Thyroid gland (tissue), 4 donors: ENCODE results near the gene ELMO1. TPM values are rescaled to one million over a fixed set of nuclear protein-coding genes. Genes with fewer than 3 reads are reported as not detected.
A peak's percentile ranks its signal among the peaks of the same experiment; 100 is the strongest.

Source experiments
- DNase-seq, 2 donors: peaks; one replicate each; pipeline ENCODE4 v3.0.0-alpha.2; 2019
- H3K27ac ChIP-seq, 3 donors: fragments of 200-600 bp; sonication (generic); 1 replicate in 2 of 3; 2 replicates in 1 of 3; pipeline ENCODE4 v1.5.1; 2016 to 2019; ENCODE audit warnings: mild to moderate bottlenecking in 1 of 3, moderate library complexity in 1 of 3
- H3K27me3 ChIP-seq: fragments of 200-600 bp; sonication (generic); one replicate; pipeline ENCODE4 v1.5.1; 2019
- H3K36me3 ChIP-seq, 2 donors: fragments of 200-600 bp; sonication (generic); one replicate each; pipeline ENCODE4 v1.5.1; 2016 to 2019
- H3K4me1 ChIP-seq, 2 donors: fragments of 200-600 bp; sonication (generic); one replicate each; pipeline ENCODE4 v1.5.1; 2017 to 2019
- H3K4me3 ChIP-seq, 3 donors: fragments of 200-600 bp; sonication (generic); replicated peaks in 1 of 3; 1 replicate in 2 of 3; 2 replicates in 1 of 3; pipeline ENCODE4 v1.5.1; 2016; ENCODE audit warnings: mild to moderate bottlenecking in 1 of 3
- H3K9me3 ChIP-seq: fragments of 200-600 bp; sonication (generic); one replicate; pipeline ENCODE4 v1.5.1; 2017
- CTCF ChIP-seq, 6 experiments: fragments of 200-600 bp in 3 of 6; fragments of 450-650 bp in 3 of 6; sonication (generic) in 3 of 6; IDR thresholded peaks; one replicate each; pipeline ENCODE4 v1.5.1; 2016 to 2019; ENCODE audit warnings: antibody characterized with exemption in 6 of 6, mild to moderate bottlenecking in 2 of 6, inconsistent platforms in 1 of 6, moderate library complexity in 1 of 6
- POLR2A ChIP-seq, 2 donors: fragments of 450-650 bp; IDR thresholded peaks; one replicate each; pipeline ENCODE4 v1.6.1; 2017; ENCODE audit warnings: antibody characterized with exemption in 2 of 2, mild to moderate bottlenecking in 2 of 2, moderate library complexity in 1 of 2
- WGBS, 2 donors: methylation state at CpG; one replicate each; pipeline ENCODE4 v1.1.5; 2017; 5-methylcytosine and 5-hydroxymethylcytosine counted together
- intact Hi-C: fragments of 100-400 bp; cut with DNase I; formaldehyde crosslinking; loops from one replicate; pipeline ENCODE4 v1.15.1; 2023
- total RNA-seq, 4 donors: library from RNA; depleted of rRNA; stranded (reverse); fragments of >200 nt; gene quantifications; one replicate each; pipeline ENCODE4 v1.2.3, GENCODE V29; 2016

The ELMO1 gene
- total RNA-seq, 4 donors from 2014 or later = 168 to 423 (median 312) TPM

- intact Hi-C loops = no loop called here
Measured at GRCh38 chr7:37039131-37039749, 409.4 kb downstream of the ELMO1 start.

GRCh38 chr7:37038706-37039105, 410.0 kb downstream of the ELMO1 start:
- intact Hi-C loops = no loop called here
- Histone ChIP-seq H3K4me1 (no peaks in the 10 kb centered on the region), H3K9me3 (no peaks in the 10 kb centered on the region), H3K27me3 (no peaks in the 10 kb centered on the region), H3K27ac (no peak overlapping the region), H3K4me3 (no peak overlapping the region), H3K36me3 (no peaks in the 10 kb centered on the region)
- no peak for DNase-seq
- TF ChIP-seq CTCF (IDR thresholded peaks at IDR 0.05) (no peak), POLR2A (IDR thresholded peaks at IDR 0.05) (no peak)

More at GRCh38 chr7:37039131-37039749, 409.4 kb downstream of the ELMO1 start:
- Histone ChIP-seq H3K27me3 (no peaks in the 10 kb centered on the region), H3K36me3 (no peaks in the 10 kb centered on the region), H3K9me3 (no peaks in the 10 kb centered on the region), H3K4me3 (no peak overlapping the region), H3K4me1 (no peaks in the 10 kb centered on the region), H3K27ac (no peak overlapping the region)
- TF ChIP-seq CTCF (IDR thresholded peaks at IDR 0.05) (no peak), POLR2A (IDR thresholded peaks at IDR 0.05) (no peak)
- 84 to 92% methylated on average over 3 of the region's 3 CpGs for WGBS, 2 donors
- no peak for DNase-seq

DNA sequence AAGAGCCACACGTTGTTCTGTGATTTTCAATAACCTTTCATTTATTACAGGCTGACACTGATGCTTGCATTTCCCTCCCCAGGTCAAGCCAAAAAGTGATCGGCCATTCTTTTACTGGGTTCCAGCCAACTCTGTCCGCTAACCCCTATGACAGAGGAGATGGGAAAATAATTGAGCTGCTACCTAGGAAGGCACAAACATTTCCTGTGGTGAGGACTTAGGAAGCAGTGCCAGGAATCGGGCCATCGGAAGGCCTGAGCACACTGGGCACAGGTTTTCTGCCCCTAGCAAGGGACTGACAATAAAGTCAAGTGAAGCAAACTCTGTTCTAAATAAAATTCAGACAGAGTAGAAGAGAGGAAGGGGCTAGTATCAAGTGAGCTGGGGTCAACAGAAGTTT, 411.4 kb downstream of the ELMO1 start:
- Histone ChIP-seq H3K9me3 (no peaks in the 10 kb centered on the region), H3K36me3 (no peaks in the 10 kb centered on the region), H3K27ac (no peak overlapping the region), H3K4me3 (no peak overlapping the region), H3K27me3 (no peaks in the 10 kb centered on the region), H3K4me1 (peaks cover 4 to 8% of the 10 kb centered on the region in 2 donors)
- DNase-seq = no peak
- WGBS, 2 donors = 74 to 92% methylated on average over 5 of the region's 5 CpGs
- intact Hi-C loops = no loop called here
- TF ChIP-seq CTCF (IDR thresholded peaks at IDR 0.05) (no peak), POLR2A (IDR thresholded peaks at IDR 0.05) (no peak)

- TF ChIP-seq CTCF (IDR thresholded peaks at IDR 0.05) = no peak
- TF ChIP-seq POLR2A (IDR thresholded peaks at IDR 0.05) = no peak
- intact Hi-C loops = no loop called here
- no peaks in the 10 kb centered on the region for H3K27me3 ChIP-seq
- no peak for DNase-seq
- H3K27ac ChIP-seq = no peak overlapping the region
- no peak overlapping the region for H3K4me3 ChIP-seq
- H3K36me3 ChIP-seq = no peaks in the 10 kb centered on the region
- no peaks in the 10 kb centered on the region for H3K9me3 ChIP-seq
- H3K4me1 ChIP-seq = peaks cover 7 to 21% of the 10 kb centered on the region in 2 donors
Measured at GRCh38 chr7:37035631-37036030, 413.0 kb downstream of the ELMO1 start.

DNA sequence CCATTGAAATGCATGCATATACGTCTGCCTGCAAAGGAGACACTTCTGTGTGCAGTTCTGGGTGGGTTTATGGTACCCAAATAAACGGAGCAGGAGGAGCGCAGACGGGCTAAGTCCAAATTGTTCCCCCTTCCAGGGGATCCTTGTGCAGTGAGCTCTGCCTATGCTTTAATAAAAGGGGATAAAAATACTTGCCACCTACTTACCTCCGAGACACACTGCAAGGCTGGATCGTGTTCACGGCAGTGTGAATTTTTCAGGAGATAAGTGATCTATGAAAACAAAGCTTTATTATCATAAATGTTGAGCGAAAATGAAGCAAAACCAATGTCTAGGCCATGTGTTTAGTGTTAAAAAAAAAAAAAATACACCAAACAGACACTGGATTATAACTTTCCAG, 415.5 kb downstream of the ELMO1 start:
- Histone ChIP-seq H3K27me3 (no peaks in the 10 kb centered on the region), H3K4me3 (no peak overlapping the region), H3K36me3 (no peaks in the 10 kb centered on the region), H3K9me3 (no peaks in the 10 kb centered on the region), H3K4me1 (peaks cover 7 to 21% of the 10 kb centered on the region in 2 donors), H3K27ac (peak overlapping the region in 1 of 3 donors; percentile 11)
- no peak for DNase-seq
- intact Hi-C loops = no loop called here
- 93 to 94% methylated on average over 8 of the region's 8 CpGs for WGBS, 2 donors
- no peak for TF ChIP-seq POLR2A (IDR thresholded peaks at IDR 0.05)
- no peak for TF ChIP-seq CTCF (IDR thresholded peaks at IDR 0.05)
